ENCODE measurements around the gene EPX.

The EPX gene

GRCh38 chr17:58186591-58186990 lies 5.9 kb upstream of the EPX start:
- peaks cover 6% of the 10 kb centered on the region for H3K27me3 ChIP-seq (ENCODE audit: low read depth, low read length)
- H3K4me1 ChIP-seq (ENCODE audit: control insufficient read depth in 1 of 2, insufficient read depth in 2 of 2, low read length in 2 of 2), result no peaks in the 10 kb centered on the region
- H3K36me3 ChIP-seq (ENCODE audit: control insufficient read depth in 1 of 2, insufficient read depth in 2 of 2, low read length in 2 of 2), result no peaks in the 10 kb centered on the region
- H3K9me3 ChIP-seq (ENCODE audit: control insufficient read depth in 1 of 2, low read length in 2 of 2), result no peaks in the 10 kb centered on the region
- no peak overlapping the region for H3K27ac ChIP-seq (ENCODE audit: low read length)
- H3K4me3 ChIP-seq (ENCODE audit: low read depth in 1 of 2, low read length in 2 of 2), result no peak overlapping the region

- Histone ChIP-seq H3K4me3 (ENCODE audit: low read depth in 1 of 2, low read length in 2 of 2) (no peak overlapping the region), H3K4me1 (ENCODE audit: control insufficient read depth in 1 of 2, insufficient read depth in 2 of 2, low read length in 2 of 2) (no peaks in the 10 kb centered on the region), H3K27ac (ENCODE audit: low read length) (no peak overlapping the region), H3K27me3 (ENCODE audit: low read depth, low read length) (peaks cover 6% of the 10 kb centered on the region), H3K36me3 (ENCODE audit: control insufficient read depth in 1 of 2, insufficient read depth in 2 of 2, low read length in 2 of 2) (no peaks in the 10 kb centered on the region), H3K9me3 (ENCODE audit: control insufficient read depth in 1 of 2, low read length in 2 of 2) (no peaks in the 10 kb centered on the region)
Measured at GRCh38 chr17:58187063-58187462, 5.5 kb upstream of the EPX start.

- no peak overlapping the region for H3K27ac ChIP-seq (ENCODE audit: low read length)
- H3K9me3 ChIP-seq (ENCODE audit: control insufficient read depth in 1 of 2, low read length in 2 of 2), result no peaks in the 10 kb centered on the region
- H3K36me3 ChIP-seq (ENCODE audit: control insufficient read depth in 1 of 2, insufficient read depth in 2 of 2, low read length in 2 of 2), result no peaks in the 10 kb centered on the region
- no peak overlapping the region for H3K4me3 ChIP-seq (ENCODE audit: low read depth in 1 of 2, low read length in 2 of 2)
- peaks cover 6% of the 10 kb centered on the region for H3K27me3 ChIP-seq (ENCODE audit: low read depth, low read length)
- no peaks in the 10 kb centered on the region for H3K4me1 ChIP-seq (ENCODE audit: control insufficient read depth in 1 of 2, insufficient read depth in 2 of 2, low read length in 2 of 2)
Measured at GRCh38 chr17:58187675-58188074, 4.9 kb upstream of the EPX start.

- no peak overlapping the region for H3K27ac ChIP-seq (ENCODE audit: low read length)
Measured at GRCh38 chr17:58189436-58190146, 2.9 kb upstream of the EPX start.

GRCh38 chr17:58191241-58191896 lies 1.2 kb upstream of the EPX start:
- H3K4me3 ChIP-seq (ENCODE audit: low read depth in 1 of 2, low read length in 2 of 2), result no peak overlapping the region
- no peak overlapping the region for H3K27ac ChIP-seq (ENCODE audit: low read length)
- H3K36me3 ChIP-seq (ENCODE audit: control insufficient read depth in 1 of 2, insufficient read depth in 2 of 2, low read length in 2 of 2), result no peaks in the 10 kb centered on the region
- no peaks in the 10 kb centered on the region for H3K9me3 ChIP-seq (ENCODE audit: control insufficient read depth in 1 of 2, low read length in 2 of 2)
- no peaks in the 10 kb centered on the region for H3K4me1 ChIP-seq (ENCODE audit: control insufficient read depth in 1 of 2, insufficient read depth in 2 of 2, low read length in 2 of 2)
- H3K27me3 ChIP-seq (ENCODE audit: low read depth, low read length), result peaks cover 6% of the 10 kb centered on the region

More at GRCh38 chr17:58189436-58190146, 2.9 kb upstream of the EPX start:
- H3K9me3 ChIP-seq (ENCODE audit: control insufficient read depth in 1 of 2, low read length in 2 of 2), result no peaks in the 10 kb centered on the region
- no peak overlapping the region for H3K4me3 ChIP-seq (ENCODE audit: low read depth in 1 of 2, low read length in 2 of 2)
- H3K4me1 ChIP-seq (ENCODE audit: control insufficient read depth in 1 of 2, insufficient read depth in 2 of 2, low read length in 2 of 2), result no peaks in the 10 kb centered on the region
- peaks cover 6% of the 10 kb centered on the region for H3K27me3 ChIP-seq (ENCODE audit: low read depth, low read length)
- no peaks in the 10 kb centered on the region for H3K36me3 ChIP-seq (ENCODE audit: control insufficient read depth in 1 of 2, insufficient read depth in 2 of 2, low read length in 2 of 2)

GRCh38 chr17:58193641-58194255 lies 1.2 kb downstream of the EPX start:
- H3K27me3 ChIP-seq (ENCODE audit: low read depth, low read length), result peaks cover 6% of the 10 kb centered on the region
- H3K9me3 ChIP-seq (ENCODE audit: control insufficient read depth in 1 of 2, low read length in 2 of 2), result no peaks in the 10 kb centered on the region
- no peak overlapping the region for H3K27ac ChIP-seq (ENCODE audit: low read length)

GRCh38 chr17:58195518-58196123 lies 3.1 kb downstream of the EPX start:
- Histone ChIP-seq H3K27me3 (ENCODE audit: low read depth, low read length) (peaks cover 6% of the 10 kb centered on the region), H3K36me3 (ENCODE audit: control insufficient read depth in 1 of 2, insufficient read depth in 2 of 2, low read length in 2 of 2) (no peaks in the 10 kb centered on the region), H3K9me3 (ENCODE audit: control insufficient read depth in 1 of 2, low read length in 2 of 2) (no peaks in the 10 kb centered on the region), H3K4me3 (ENCODE audit: low read depth in 1 of 2, low read length in 2 of 2) (no peak overlapping the region), H3K27ac (ENCODE audit: low read length) (no peak overlapping the region), H3K4me1 (ENCODE audit: control insufficient read depth in 1 of 2, insufficient read depth in 2 of 2, low read length in 2 of 2) (no peaks in the 10 kb centered on the region)

More at GRCh38 chr17:58193641-58194255, 1.2 kb downstream of the EPX start:
- Histone ChIP-seq H3K36me3 (ENCODE audit: control insufficient read depth in 1 of 2, insufficient read depth in 2 of 2, low read length in 2 of 2) (no peaks in the 10 kb centered on the region), H3K4me1 (ENCODE audit: control insufficient read depth in 1 of 2, insufficient read depth in 2 of 2, low read length in 2 of 2) (no peaks in the 10 kb centered on the region), H3K4me3 (ENCODE audit: low read depth in 1 of 2, low read length in 2 of 2) (no peak overlapping the region)

- no peak overlapping the region for H3K4me3 ChIP-seq (ENCODE audit: low read depth in 1 of 2, low read length in 2 of 2)
- no peaks in the 10 kb centered on the region for H3K9me3 ChIP-seq (ENCODE audit: control insufficient read depth in 1 of 2, low read length in 2 of 2)
- no peaks in the 10 kb centered on the region for H3K27me3 ChIP-seq (ENCODE audit: low read depth, low read length)
- no peaks in the 10 kb centered on the region for H3K36me3 ChIP-seq (ENCODE audit: control insufficient read depth in 1 of 2, insufficient read depth in 2 of 2, low read length in 2 of 2)
- H3K4me1 ChIP-seq (ENCODE audit: control insufficient read depth in 1 of 2, insufficient read depth in 2 of 2, low read length in 2 of 2), result no peaks in the 10 kb centered on the region
- H3K27ac ChIP-seq (ENCODE audit: low read length), result no peak overlapping the region
Measured at GRCh38 chr17:58196610-58197009, 4.1 kb downstream of the EPX start.

- no peaks in the 10 kb centered on the region for H3K36me3 ChIP-seq (ENCODE audit: control insufficient read depth in 1 of 2, insufficient read depth in 2 of 2, low read length in 2 of 2)
- H3K4me3 ChIP-seq (ENCODE audit: low read depth in 1 of 2, low read length in 2 of 2), result no peak overlapping the region
- no peaks in the 10 kb centered on the region for H3K27me3 ChIP-seq (ENCODE audit: low read depth, low read length)
- H3K27ac ChIP-seq (ENCODE audit: low read length), result no peak overlapping the region
- no peaks in the 10 kb centered on the region for H3K4me1 ChIP-seq (ENCODE audit: control insufficient read depth in 1 of 2, insufficient read depth in 2 of 2, low read length in 2 of 2)
- no peaks in the 10 kb centered on the region for H3K9me3 ChIP-seq (ENCODE audit: control insufficient read depth in 1 of 2, low read length in 2 of 2)
Measured at GRCh38 chr17:58200024-58200633, 7.6 kb downstream of the EPX start.

- peaks cover 10 to 16% of the 10 kb centered on the region in 2 donors for H3K36me3 ChIP-seq (ENCODE audit: control insufficient read depth in 1 of 2, insufficient read depth in 2 of 2, low read length in 2 of 2)
- no peaks in the 10 kb centered on the region for H3K9me3 ChIP-seq (ENCODE audit: control insufficient read depth in 1 of 2, low read length in 2 of 2)
- no peaks in the 10 kb centered on the region for H3K4me1 ChIP-seq (ENCODE audit: control insufficient read depth in 1 of 2, insufficient read depth in 2 of 2, low read length in 2 of 2)
- no peak overlapping the region for H3K27ac ChIP-seq (ENCODE audit: low read length)
- H3K27me3 ChIP-seq (ENCODE audit: low read depth, low read length), result no peaks in the 10 kb centered on the region
- no peak overlapping the region for H3K4me3 ChIP-seq (ENCODE audit: low read depth in 1 of 2, low read length in 2 of 2)
Measured at GRCh38 chr17:58202859-58203258, 10.3 kb downstream of the EPX start.

GRCh38 chr17:58204796-58205195 lies 12.3 kb downstream of the EPX start:
- Histone ChIP-seq H3K9me3 (ENCODE audit: control insufficient read depth in 1 of 2, low read length in 2 of 2) (no peaks in the 10 kb centered on the region), H3K4me1 (ENCODE audit: control insufficient read depth in 1 of 2, insufficient read depth in 2 of 2, low read length in 2 of 2) (no peaks in the 10 kb centered on the region), H3K27ac (ENCODE audit: low read length) (no peak overlapping the region), H3K4me3 (ENCODE audit: low read depth in 1 of 2, low read length in 2 of 2) (no peak overlapping the region), H3K27me3 (ENCODE audit: low read depth, low read length) (no peaks in the 10 kb centered on the region), H3K36me3 (ENCODE audit: control insufficient read depth in 1 of 2, insufficient read depth in 2 of 2, low read length in 2 of 2) (peaks cover 21 to 29% of the 10 kb centered on the region in 2 donors)
